ENCODE results near the gene SH3RF3.

SH3RF3 gene

DNA sequence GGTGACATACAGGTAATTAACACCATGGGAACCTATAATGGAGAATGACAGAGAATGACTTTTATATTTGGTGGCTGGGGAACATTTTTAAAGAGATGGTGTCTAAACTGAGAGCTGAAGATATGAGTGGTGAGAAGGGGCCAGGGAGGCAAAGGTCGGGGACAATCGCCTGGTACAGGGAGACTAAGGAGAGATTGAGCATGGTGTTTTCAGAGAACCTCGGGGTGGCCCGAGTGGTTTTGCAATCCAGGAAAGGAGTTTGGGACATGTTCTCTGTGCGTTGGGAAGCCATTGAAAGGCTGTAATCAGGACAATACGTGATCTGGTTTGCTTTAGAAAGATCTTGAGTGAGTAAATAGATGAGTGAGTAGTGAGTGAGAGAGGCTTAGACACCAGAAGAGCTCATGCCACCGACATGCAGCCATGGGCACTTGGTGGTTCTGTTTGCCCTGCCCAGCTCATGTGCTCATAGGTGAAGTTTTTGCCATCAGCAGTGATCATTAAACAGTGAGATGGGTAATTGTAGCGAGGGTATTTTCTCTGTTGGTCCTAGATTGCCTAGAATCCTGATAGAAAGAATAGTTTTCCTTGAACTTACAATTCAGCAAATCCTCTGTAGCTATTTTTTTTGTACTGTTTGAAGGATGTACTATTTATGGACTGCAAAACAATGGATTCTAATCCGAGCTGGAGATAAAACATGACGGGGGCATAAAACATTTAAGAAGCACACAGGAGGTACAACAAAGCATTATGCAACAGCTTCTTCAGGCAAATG, 114.7 kb downstream of the SH3RF3 start:
- DNase-seq (ENCODE audit: low read depth): no peak

DNA sequence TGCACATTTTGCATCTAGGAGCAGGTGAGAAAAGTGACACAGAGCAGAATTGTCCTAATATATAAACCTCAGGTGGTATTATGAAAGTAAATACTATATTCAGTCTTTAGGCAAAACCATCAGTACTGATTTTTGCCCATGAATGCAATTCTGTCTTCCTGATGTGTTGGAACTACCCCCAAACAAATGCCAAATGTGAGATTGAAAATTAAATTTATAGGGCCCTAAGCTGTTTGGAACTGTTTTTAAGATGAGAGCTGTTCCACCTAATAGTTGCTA, 115.2 kb downstream of the SH3RF3 start:
- DNase-seq (ENCODE audit: low read depth): no peak

DNA sequence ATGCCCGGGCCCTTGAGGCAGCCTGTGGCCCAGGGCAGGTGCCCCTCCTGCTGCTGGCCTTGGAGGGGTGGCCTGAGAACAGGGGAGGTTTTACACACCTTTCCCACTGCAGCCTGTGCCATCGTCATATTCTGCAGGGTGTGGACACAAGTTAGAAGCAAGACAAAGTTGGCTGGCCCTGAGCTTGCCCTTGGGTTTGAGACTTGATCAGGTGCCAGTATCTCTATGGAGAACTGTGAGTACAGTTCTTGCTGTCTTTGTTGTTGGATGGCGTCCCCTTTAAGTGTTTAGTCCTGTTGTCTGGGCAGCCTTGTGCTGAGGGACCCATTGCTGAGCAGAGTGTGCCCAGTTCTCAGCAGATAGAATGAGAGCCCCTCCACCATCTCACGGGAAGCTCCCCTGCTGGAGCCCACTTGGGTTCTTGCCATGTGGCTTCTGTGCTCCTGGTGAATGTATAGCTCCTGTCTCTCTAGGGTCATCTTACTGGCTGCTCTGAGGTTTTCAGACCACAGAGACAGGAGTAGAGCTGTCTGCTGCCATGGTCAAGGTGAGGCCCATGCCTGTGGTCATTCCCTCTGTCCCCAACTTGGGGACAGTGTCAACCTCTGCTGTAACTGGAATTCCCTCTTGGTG, 115.9 kb downstream of the SH3RF3 start:
- DNase-seq (ENCODE audit: low read depth): no peak

DNA sequence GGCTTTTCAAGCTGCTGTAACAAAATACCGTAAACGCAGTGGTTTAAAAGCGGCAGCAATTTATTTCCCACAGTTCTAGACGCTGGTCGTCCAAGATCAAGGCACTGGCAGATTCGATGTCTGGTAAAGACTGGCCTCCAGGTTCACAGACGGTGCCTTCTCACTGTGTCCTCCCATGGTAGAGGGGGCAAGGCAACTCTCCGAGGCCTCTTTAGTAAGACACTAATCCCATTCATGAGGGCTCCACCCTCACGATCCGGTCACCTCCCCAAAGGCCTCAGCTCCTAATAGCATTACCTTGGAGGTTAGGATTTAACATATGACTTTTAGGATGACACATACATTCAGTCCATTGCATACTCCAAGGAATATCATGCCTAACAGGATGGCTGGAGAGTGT, 117.2 kb downstream of the SH3RF3 start:
- no peak for DNase-seq (ENCODE audit: low read depth)

DNA sequence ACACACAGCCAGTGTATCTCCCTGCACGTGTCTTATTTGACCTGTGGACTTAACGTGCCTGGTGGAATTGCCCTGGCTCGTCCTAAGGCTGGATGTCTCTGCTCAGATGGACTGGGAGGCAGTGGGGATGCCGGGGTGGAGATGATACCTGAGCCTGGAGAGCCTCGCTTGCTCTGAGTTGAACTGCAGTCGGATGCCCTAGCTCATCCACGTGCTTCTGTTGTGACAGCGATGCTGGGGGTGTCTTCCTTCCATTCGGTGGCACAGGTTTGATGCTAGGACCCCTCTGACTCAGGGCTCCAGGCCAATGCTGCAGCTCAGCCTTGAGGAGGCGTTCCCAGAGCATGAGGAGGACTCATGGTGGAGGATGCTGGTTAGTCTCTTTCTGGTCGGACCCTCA, 117.6 kb downstream of the SH3RF3 start:
- DNase-seq (ENCODE audit: low read depth): no peak

DNA sequence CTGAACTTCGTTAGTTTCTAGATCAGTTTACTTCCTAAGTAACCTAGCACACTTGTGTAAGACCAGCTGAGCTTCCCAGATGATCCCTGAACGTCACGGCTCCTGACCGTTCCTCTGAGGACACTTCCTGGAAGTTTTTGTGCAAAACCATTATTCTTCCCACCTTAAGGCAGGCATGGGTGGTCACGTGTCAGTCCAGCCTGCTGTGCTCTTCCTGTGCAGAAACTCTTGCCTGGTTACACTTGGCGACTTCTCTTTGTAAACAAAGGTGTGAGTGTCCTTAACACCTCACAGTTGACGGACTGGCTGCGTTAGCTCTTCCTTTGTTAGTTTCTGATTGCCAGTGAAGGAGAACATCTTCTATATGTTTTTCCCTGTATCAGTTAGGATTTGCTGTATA, 118.3 kb downstream of the SH3RF3 start:
- no peak for DNase-seq (ENCODE audit: low read depth)

DNA sequence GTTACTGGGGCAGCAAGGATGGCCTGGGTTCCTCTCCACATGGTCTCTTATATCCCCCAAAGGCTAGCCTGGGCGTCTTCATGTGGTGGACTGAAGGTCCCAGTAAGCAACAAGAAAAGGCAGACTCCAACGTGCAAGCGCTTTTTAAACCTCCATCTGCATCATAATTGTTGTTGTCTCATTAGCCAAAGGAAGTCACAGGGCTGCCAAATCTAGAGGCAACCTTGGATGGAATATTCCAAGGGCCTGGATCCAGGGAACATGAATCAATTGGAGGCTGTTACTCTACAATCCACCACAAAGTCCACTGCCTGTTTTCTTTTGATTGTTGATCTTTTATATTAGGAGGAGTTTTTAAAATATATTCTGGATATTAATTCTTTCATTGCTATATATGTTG, 118.8 kb downstream of the SH3RF3 start:
- no peak for DNase-seq (ENCODE audit: low read depth)

DNA sequence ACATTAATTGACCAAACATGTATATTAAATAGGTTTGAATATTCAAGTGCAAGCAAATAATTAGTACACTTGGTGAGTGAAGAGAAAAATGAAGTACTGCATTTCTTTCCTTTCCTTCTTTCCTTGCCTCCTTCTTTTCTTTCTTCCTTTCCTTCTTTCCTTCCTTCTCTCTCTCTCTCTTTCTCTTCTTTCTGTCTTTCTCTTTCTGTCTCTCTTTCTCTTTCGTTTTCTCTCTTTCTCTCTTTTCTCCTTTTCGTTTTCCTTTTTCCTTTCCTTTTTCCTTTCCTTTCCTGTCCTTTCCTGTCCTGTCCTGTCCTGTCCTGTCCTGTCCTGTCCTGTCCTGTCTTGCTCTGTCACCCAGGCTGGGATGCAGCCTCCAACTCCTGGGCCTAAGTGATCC, 119.6 kb downstream of the SH3RF3 start:
- DNase-seq (ENCODE audit: low read depth): no peak

DNA sequence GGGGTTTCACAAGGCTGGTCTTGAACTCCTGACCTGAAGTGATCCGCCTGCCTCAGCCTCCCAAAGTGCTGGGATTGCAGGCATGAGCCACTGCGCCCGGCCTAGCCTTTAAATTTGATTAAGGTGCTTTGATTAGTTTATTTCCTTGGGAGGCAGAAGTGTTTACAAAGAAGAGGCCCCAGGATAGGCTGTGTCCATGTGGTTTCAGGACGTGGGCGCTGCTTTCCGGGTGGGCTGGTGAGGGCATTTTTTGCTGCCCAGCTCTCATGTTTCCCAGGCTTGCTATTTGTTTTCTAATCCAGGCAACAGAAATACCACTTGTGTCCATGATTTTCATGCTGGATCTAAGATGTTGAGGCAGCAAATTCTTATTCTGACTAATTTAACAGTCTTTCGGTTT, 124.2 kb downstream of the SH3RF3 start:
- DNase-seq (ENCODE audit: low read depth): no peak

DNA sequence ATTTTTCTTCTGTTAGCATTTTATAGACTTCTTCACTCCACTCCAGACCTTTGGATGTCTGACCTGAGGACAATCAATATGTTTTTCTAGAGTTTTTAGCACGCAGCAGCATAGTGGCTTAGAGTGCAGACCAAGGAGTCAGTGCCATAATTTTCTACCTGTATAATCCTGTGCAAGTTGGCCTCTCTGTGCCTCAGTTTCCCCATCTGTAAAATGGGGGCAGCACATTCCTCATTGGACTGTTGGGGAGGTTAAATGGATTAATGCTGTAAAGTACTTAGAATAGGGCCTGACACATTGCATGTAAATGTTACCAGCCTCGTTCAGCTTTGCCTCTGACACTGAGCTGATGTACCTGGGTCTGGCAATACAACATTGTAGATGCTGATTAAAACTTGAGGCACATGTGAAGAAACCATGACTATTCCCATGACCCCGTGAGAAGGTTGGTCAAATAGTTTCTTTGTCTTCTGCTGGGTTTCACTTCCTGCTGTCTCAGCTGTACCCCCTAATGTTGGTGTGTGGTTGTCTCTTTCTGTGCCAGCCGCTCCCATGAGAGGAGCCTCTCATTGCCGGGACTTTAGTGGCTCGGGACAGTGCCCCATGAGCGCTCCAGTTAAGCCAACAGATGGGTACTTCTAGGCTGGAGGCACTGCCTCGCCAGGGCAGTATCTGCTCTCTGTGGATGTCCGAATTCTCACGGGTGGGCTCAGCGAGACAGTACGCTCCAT, 125.3 kb downstream of the SH3RF3 start:
- no peak for DNase-seq (ENCODE audit: low read depth)

DNA sequence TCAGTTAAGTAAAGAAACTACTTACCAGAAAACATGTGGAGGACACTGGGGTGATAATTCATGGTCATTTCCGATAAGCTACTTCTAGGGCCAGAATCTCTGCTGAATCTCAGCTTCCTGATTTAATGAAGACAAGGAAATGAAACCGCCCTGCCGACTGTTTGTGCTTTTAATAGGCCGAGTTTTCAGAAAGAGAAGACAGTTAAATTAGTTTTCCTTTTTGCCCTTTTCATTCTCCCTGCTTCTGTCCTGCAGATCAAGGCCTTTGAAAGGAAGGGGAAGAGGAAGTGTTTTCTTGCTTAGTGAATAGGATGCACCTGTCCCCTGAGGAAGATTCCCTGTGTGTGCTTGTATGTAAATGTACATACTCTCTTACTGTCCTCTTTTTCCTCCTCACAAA, 126.6 kb downstream of the SH3RF3 start:
- DNase-seq (ENCODE audit: low read depth): no peak

- no peak for DNase-seq (ENCODE audit: low read depth)
Measured at GRCh38 chr2:109256111-109256510, 127.1 kb downstream of the SH3RF3 start.

GRCh38 chr2:109256921-109257320, 127.9 kb downstream of the SH3RF3 start:
- DNase-seq (ENCODE audit: low read depth): no peak

GRCh38 chr2:109257653-109258052, 128.6 kb downstream of the SH3RF3 start:
- no peak for DNase-seq (ENCODE audit: low read depth)

DNA sequence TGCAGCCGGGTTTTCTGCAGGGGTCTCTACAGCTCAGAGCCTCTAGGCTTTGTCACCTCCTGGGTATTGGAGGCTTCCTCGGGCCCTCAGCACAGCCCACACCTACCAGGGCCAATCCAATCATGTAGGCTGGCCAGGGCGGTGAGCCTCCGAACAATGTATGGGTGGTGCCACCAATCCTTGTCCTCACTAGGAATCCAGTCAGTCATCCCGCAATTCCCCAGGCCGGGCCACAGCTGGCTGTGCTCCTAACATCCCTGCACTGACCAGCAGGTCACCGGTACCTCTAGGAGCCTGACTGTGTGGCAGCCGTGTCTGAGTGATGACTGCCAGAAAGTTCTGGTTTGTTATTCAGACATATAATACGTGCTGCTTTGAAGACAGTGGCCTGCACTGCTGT, 129.4 kb downstream of the SH3RF3 start:
- DNase-seq (ENCODE audit: low read depth): no peak

GRCh38 chr2:109258905-109259540, 130.0 kb downstream of the SH3RF3 start:
- DNase-seq (ENCODE audit: low read depth): no peak

GRCh38 chr2:109259671-109260070, 130.7 kb downstream of the SH3RF3 start:
- DNase-seq (ENCODE audit: low read depth): no peak

GRCh38 chr2:109260116-109260855, 131.3 kb downstream of the SH3RF3 start:
- no peak for DNase-seq (ENCODE audit: low read depth)

GRCh38 chr2:109260886-109261700, 132.1 kb downstream of the SH3RF3 start:
- peak; percentile 52 for DNase-seq (ENCODE audit: low read depth)

- DNase-seq (ENCODE audit: low read depth): no peak
Measured at GRCh38 chr2:109261906-109262631, 133.1 kb downstream of the SH3RF3 start.

All from ELR (cell line).